A673 (cell line): Measurements from ENCODE around the gene OR5AS1. TPM values are rescaled to one million over a fixed set of nuclear protein-coding genes. Genes with fewer than 3 reads are reported as not detected.

Experiments
- BruUV-seq: library from RNA; stranded (reverse); fragments of 400-500 nt; replicated peaks from 2 replicates; lab custom pipeline; 2021; lab: Mats Ljungman, UMichigan
- CTCF ChIA-PET: fragments of 300-600 bp; sonication (Branson Sonifier 250); formaldehyde crosslinking; loops from one replicate; lab custom pipeline; 2022; ENCODE audit warnings: antibody characterized with exemption; lab: Charles Lee
- POLR2A ChIA-PET: fragments of 300-600 bp; sonication (Branson Sonifier 250); formaldehyde crosslinking; loops from one replicate; lab custom pipeline; 2022; ENCODE audit warnings: antibody characterized with exemption; ENCODE audit not compliant: low non-redundant PET; lab: Charles Lee
- DNase-seq: peaks from one replicate; pipeline ENCODE4 v3.0.0-alpha.2; 2015; ENCODE audit warnings: low spot score
- H3K27ac ChIP-seq: fragments of 200-600 bp; sonication (generic); 2 replicates; pipeline ENCODE4 v1.5.1; 2016; ENCODE audit warnings: mixed run types, low read depth, mild to moderate bottlenecking, mixed read lengths, antibody characterized with exemption, low read length; ENCODE audit not compliant: poor library complexity, severe bottlenecking
- H3K27me3 ChIP-seq: fragments of 200-600 bp; sonication (generic); replicated peaks from 2 replicates; pipeline ENCODE4 v1.6.1; 2017; ENCODE audit warnings: mixed run types, low read depth, mild to moderate bottlenecking, mixed read lengths, antibody characterized with exemption, low read length; ENCODE audit not compliant: insufficient read depth, poor library complexity
- H3K36me3 ChIP-seq: fragments of 200-600 bp; sonication (generic); 2 replicates; pipeline ENCODE4 v1.6.1; 2016; ENCODE audit warnings: mixed run types, mild to moderate bottlenecking, mixed read lengths, antibody characterized with exemption, low read length; ENCODE audit not compliant: insufficient read depth, poor library complexity, severe bottlenecking
- H3K4me1 ChIP-seq: fragments of 200-600 bp; sonication (generic); 2 replicates; pipeline ENCODE4 v1.6.1; 2017; ENCODE audit warnings: mixed run types, mild to moderate bottlenecking, mixed read lengths, antibody characterized with exemption, low read length; ENCODE audit not compliant: insufficient read depth, poor library complexity, severe bottlenecking
- H3K4me3 ChIP-seq: fragments of 200-600 bp; sonication (generic); 2 replicates; pipeline ENCODE4 v1.5.1; 2016; ENCODE audit warnings: low read depth, mixed run types, mild to moderate bottlenecking, mixed read lengths, low read length; ENCODE audit not compliant: poor library complexity, severe bottlenecking
- H3K9me3 ChIP-seq: fragments of 200-600 bp; sonication (generic); 2 replicates; pipeline ENCODE4 v1.6.1; 2016; ENCODE audit warnings: mixed run types, low read depth, mild to moderate bottlenecking, mixed read lengths, antibody characterized with exemption, low read length; ENCODE audit not compliant: poor library complexity, severe bottlenecking
- CTCF ChIP-seq: fragments of 300-800, 200-600 bp; sonication (generic); conservative IDR thresholded peaks from 2 replicates; pipeline ENCODE4 v1.5.1; 2017; ENCODE audit warnings: low read depth, mild to moderate bottlenecking, antibody characterized with exemption, low read length, moderate library complexity, mixed read lengths
- EZH2 ChIP-seq: fragments of 200-600 bp; sonication (generic); IDR thresholded peaks from 2 replicates; pipeline ENCODE4 v1.6.1; 2017; ENCODE audit warnings: borderline replicate concordance, low read depth, mild to moderate bottlenecking, mixed read lengths, antibody characterized with exemption, low read length; ENCODE audit not compliant: poor library complexity, severe bottlenecking
- intact Hi-C: fragments of 100-400 bp; cut with micrococcal nuclease; formaldehyde crosslinking; loops from one replicate; pipeline ENCODE4 v1.10.0; 2022; ENCODE audit not compliant: unreplicated experiment
- total RNA-seq: library from RNA; stranded (reverse); gene quantifications from 2 replicates; pipeline ENCODE4 v1.2.3, GENCODE V29; 2021

Gene OR5AS1
- total RNA-seq, 1 experiment from 2014 or later = not detected

- Histone ChIP-seq H3K9me3 (peaks cover 15% of the 10 kb centered on the region), H3K27ac (no peak overlapping the region), H3K4me1 (no peaks in the 10 kb centered on the region), H3K27me3 (no peaks in the 10 kb centered on the region), H3K36me3 (no peaks in the 10 kb centered on the region), H3K4me3 (no peak overlapping the region)
- no TSS peak for BruUV-seq
- no peak for DNase-seq
- ChIA-PET CTCF (no interaction called here), POLR2A (no interaction called here)
- intact Hi-C loops = no loop called here
- TF ChIP-seq EZH2 (no peak), CTCF (no peak)
These were observed 13.6 kb upstream of the OR5AS1 start for GRCh38 chr11:56013805-56014204.

GRCh38 chr11:56045538-56045937, 18.1 kb downstream of the OR5AS1 start:
- no peaks in the 10 kb centered on the region for H3K4me1 ChIP-seq
- ChIA-PET CTCF (no interaction called here), POLR2A (no interaction called here)
- no peak overlapping the region for H3K4me3 ChIP-seq
- H3K27me3 ChIP-seq = no peaks in the 10 kb centered on the region
- no TSS peak for BruUV-seq
- intact Hi-C loops = no loop called here
- TF ChIP-seq EZH2 = no peak
- no peak for TF ChIP-seq CTCF
- H3K9me3 ChIP-seq = peaks cover 7% of the 10 kb centered on the region
- no peaks in the 10 kb centered on the region for H3K36me3 ChIP-seq
- H3K27ac ChIP-seq = no peak overlapping the region
- DNase-seq = no peak

GRCh38 chr11:56048480-56048879, 21.0 kb downstream of the OR5AS1 start:
- POLR2A ChIA-PET = no interaction called here
- intact Hi-C loops = loop anchor here (1.0 kb wide), 1 partner anchor 21 kb away; the partner anchor contains the start of gene OR5AS1
- CTCF ChIA-PET = no interaction called here

More at GRCh38 chr11:56048480-56048879, 21.0 kb downstream of the OR5AS1 start:
- Histone ChIP-seq H3K4me1 (no peaks in the 10 kb centered on the region), H3K4me3 (no peak overlapping the region), H3K36me3 (no peaks in the 10 kb centered on the region), H3K27ac (no peak overlapping the region), H3K9me3 (peaks cover 4% of the 10 kb centered on the region), H3K27me3 (no peaks in the 10 kb centered on the region)
- no TSS peak for BruUV-seq
- no peak for TF ChIP-seq EZH2
- TF ChIP-seq CTCF = no peak
- no peak for DNase-seq
